ACC112 (cell line): ENCODE measurements around the gene GTF2F1.

Experiments used
- H2AFZ ChIP-seq: fragments of 200-600 bp; sonication (generic); one replicate; pipeline ENCODE4 v1.6.0; 2017; ENCODE audit warnings: antibody characterized with exemption, low read length; ENCODE audit not compliant: unreplicated experiment
- H3K27ac ChIP-seq: fragments of 200-600 bp; sonication (generic); 2 replicates; pipeline ENCODE4 v1.5.1; 2014; ENCODE audit warnings: low read depth, mild to moderate bottlenecking, antibody characterized with exemption, low read length, moderate library complexity
- H3K27me3 ChIP-seq: fragments of 200-600 bp; sonication (generic); 2 replicates; pipeline ENCODE4 v1.6.1; 2014; ENCODE audit warnings: mild to moderate bottlenecking, antibody characterized with exemption, low read length, moderate library complexity, mixed read lengths; ENCODE audit not compliant: insufficient read depth
- H3K36me3 ChIP-seq: fragments of 200-600 bp; sonication (generic); 2 replicates; pipeline ENCODE4 v1.6.1; 2016; ENCODE audit warnings: mild to moderate bottlenecking, antibody characterized with exemption, low read length, moderate library complexity, mixed read lengths; ENCODE audit not compliant: insufficient read depth
- H3K4me1 ChIP-seq: fragments of 200-600 bp; sonication (generic); one replicate; pipeline ENCODE4 v1.6.1; 2016; ENCODE audit warnings: low read length, mixed read lengths; ENCODE audit not compliant: insufficient read depth, unreplicated experiment, control insufficient read depth
- H3K4me3 ChIP-seq: fragments of 200-600 bp; sonication (generic); 2 replicates; pipeline ENCODE4 v1.5.1; 2014; ENCODE audit warnings: mild to moderate bottlenecking, low read depth, low read length
- H3K79me2 ChIP-seq: fragments of 200-600 bp; sonication (generic); one replicate; pipeline ENCODE4 v1.6.0; 2016; ENCODE audit warnings: low read length; ENCODE audit not compliant: control insufficient read depth, unreplicated experiment, insufficient read depth

GTF2F1 gene

DNA sequence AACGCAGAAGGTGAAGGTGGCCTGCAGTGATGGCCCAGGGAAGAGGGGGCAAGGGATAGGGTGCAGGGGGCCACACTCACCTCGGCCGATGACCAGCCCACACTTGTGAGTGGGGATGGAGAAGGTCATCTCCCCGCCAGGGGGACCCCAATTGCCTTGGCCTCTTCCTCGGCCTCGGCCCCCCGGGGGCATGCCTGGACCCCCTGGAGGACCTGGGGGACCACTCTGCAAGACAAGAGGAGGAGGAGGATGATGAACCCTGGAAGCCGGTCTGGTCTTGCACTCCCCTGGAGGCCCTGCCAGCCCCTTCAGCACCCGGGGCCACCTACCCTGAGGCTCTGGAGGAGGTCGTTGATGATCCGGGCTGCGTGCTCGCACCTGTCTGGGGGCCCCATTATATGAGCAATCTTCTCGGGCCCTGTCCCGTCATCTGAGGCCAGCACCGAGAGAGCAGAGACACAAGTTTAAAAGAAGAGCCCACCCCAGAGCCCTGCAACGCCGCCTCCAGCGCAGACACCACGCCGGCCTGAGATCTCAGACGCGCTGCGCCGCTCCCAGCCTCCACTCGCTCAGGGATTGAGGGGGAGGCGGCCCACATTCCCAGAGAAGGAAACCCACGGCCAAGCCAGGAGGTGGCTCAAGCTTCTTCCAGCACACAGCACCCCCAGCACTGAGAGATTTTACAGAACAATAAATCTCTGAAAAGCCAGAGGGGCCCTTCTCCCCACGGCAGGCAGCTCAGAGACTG lies 23.9 kb upstream of the GTF2F1 start:
- no peak overlapping the region for H2AFZ ChIP-seq
- H3K79me2 ChIP-seq, result peaks cover 27% of the 10 kb centered on the region
- H3K27ac ChIP-seq, result no peak overlapping the region
- H3K4me3 ChIP-seq, result no peak overlapping the region
- no peaks in the 10 kb centered on the region for H3K4me1 ChIP-seq
- H3K27me3 ChIP-seq, result no peaks in the 10 kb centered on the region
- H3K36me3 ChIP-seq, result no peaks in the 10 kb centered on the region

DNA sequence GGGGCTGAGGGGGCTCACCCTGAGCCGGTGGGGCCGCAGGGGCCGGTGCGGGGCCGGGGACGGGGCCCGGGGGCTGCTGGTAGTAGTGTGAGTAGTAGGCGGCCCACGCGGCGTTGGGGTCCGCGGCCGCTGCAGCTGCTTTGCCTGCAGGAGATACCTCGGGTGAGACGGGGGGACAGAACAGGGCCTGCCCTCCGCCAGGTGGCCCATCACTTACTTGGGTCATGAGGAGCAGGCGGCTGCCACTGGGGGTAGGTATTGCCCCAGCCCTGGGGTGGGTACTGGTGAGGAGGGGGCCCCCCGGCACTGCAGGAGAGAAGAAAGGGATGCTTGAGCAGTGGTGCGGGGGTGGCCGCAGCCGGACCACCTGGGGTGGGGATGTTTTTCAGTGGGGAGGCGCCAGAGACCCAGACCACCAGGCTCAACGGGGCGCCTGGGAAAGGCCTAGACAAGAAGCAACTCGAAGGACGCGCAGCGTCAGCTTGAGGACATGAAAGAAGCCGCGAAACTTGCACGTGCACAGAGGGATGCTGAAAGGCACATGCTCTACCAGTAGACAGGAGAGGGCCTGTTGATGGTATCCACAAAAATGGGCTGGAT lies 22.7 kb upstream of the GTF2F1 start:
- no peaks in the 10 kb centered on the region for H3K4me1 ChIP-seq
- H3K27ac ChIP-seq, result no peak overlapping the region
- no peak overlapping the region for H3K4me3 ChIP-seq
- H2AFZ ChIP-seq, result no peak overlapping the region
- no peaks in the 10 kb centered on the region for H3K27me3 ChIP-seq
- H3K36me3 ChIP-seq, result no peaks in the 10 kb centered on the region
- peaks cover 16% of the 10 kb centered on the region for H3K79me2 ChIP-seq

DNA sequence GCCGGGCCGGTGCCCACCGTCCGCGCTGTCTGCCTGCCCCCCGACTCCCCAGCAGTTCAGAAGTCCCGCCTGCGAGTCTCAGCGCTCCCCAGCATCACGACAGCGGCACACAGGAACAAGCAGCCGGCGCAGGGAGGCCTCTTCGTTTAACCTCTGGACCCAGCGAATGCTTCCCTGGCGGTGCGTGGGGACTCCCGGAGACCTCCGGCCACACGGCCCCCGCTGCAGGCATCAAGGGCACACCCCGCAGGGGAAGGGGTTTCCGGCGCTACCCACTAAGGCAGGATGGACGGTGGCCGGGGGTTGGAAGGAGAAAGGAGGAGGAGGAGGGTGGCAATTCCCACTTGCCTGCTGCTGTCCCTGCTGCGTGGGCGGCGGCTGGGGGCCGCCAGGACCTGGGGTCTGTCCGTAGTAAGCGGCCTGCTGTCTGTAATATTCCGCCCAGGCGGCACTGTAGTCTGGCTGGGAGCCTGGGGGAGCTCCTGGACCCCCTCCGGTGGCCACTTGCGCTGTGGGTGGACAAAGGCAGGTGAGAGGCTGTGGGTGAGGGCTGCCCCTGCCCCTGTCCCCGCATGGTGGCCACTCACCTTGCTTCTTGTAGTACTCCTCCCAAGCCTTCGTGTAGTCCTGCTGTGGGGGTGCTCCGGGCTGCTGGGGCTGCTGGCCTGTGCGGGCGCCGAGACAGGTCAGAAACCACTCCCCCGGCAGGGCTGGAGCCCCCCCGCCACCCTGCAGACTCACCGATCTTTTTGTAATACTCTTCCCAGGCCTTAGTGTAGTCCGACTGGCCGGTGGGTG lies 22.0 kb upstream of the GTF2F1 start:
- H3K4me3 ChIP-seq, result no peak overlapping the region
- no peaks in the 10 kb centered on the region for H3K4me1 ChIP-seq
- H3K27me3 ChIP-seq, result no peaks in the 10 kb centered on the region
- peaks cover 9% of the 10 kb centered on the region for H3K79me2 ChIP-seq
- H3K27ac ChIP-seq, result no peak overlapping the region
- no peaks in the 10 kb centered on the region for H3K36me3 ChIP-seq
- H2AFZ ChIP-seq, result no peak overlapping the region

GRCh38 chr19:6413721-6414643 lies 21.0 kb upstream of the GTF2F1 start:
- no peak overlapping the region for H2AFZ ChIP-seq
- no peaks in the 10 kb centered on the region for H3K27me3 ChIP-seq
- peaks cover 1% of the 10 kb centered on the region for H3K79me2 ChIP-seq
- no peak overlapping the region for H3K4me3 ChIP-seq
- no peaks in the 10 kb centered on the region for H3K4me1 ChIP-seq
- H3K36me3 ChIP-seq, result no peaks in the 10 kb centered on the region
- H3K27ac ChIP-seq, result no peak overlapping the region

GRCh38 chr19:6413291-6413690 lies 20.3 kb upstream of the GTF2F1 start:
- Histone ChIP-seq H3K4me1 (no peaks in the 10 kb centered on the region), H3K27me3 (no peaks in the 10 kb centered on the region), H3K36me3 (no peaks in the 10 kb centered on the region), H3K79me2 (no peaks in the 10 kb centered on the region), H3K27ac (no peak overlapping the region), H2AFZ (no peak overlapping the region), H3K4me3 (no peak overlapping the region)

GRCh38 chr19:6412447-6413091 lies 19.6 kb upstream of the GTF2F1 start:
- Histone ChIP-seq H3K4me3 (no peak overlapping the region), H3K27me3 (no peaks in the 10 kb centered on the region), H3K4me1 (no peaks in the 10 kb centered on the region), H3K27ac (no peak overlapping the region), H3K36me3 (no peaks in the 10 kb centered on the region), H2AFZ (no peak overlapping the region), H3K79me2 (no peaks in the 10 kb centered on the region)

GRCh38 chr19:6412061-6412446 lies 19.1 kb upstream of the GTF2F1 start:
- Histone ChIP-seq H3K4me3 (no peak overlapping the region), H2AFZ (no peak overlapping the region), H3K4me1 (no peaks in the 10 kb centered on the region), H3K79me2 (no peaks in the 10 kb centered on the region), H3K36me3 (no peaks in the 10 kb centered on the region), H3K27me3 (no peaks in the 10 kb centered on the region), H3K27ac (no peak overlapping the region)

DNA sequence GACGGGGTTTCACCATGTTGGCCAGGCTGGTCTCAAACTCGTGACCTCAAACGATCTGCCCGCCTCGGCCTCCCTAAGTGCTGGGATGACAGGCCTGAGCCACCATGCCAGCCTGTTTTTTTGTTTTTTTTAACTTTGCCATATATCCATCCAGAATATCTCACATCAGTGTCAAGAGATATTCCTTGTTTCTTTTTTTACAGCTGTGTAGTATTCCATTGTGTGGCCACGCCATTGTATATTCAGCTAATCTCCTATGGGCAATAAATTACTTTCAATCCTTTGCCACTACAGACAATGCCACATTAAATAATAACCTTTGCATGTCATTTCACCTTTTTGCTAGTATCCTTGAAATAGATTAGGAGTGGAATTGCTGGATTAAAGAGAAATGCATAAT lies 16.4 kb upstream of the GTF2F1 start:
- Histone ChIP-seq H3K36me3 (no peaks in the 10 kb centered on the region), H3K79me2 (no peaks in the 10 kb centered on the region), H2AFZ (no peak overlapping the region), H3K27ac (no peak overlapping the region), H3K4me3 (no peak overlapping the region), H3K4me1 (no peaks in the 10 kb centered on the region), H3K27me3 (no peaks in the 10 kb centered on the region)

GRCh38 chr19:6406401-6406800 lies 13.4 kb upstream of the GTF2F1 start:
- Histone ChIP-seq H3K36me3 (no peaks in the 10 kb centered on the region), H3K4me3 (no peak overlapping the region), H3K4me1 (no peaks in the 10 kb centered on the region), H3K27ac (no peak overlapping the region), H2AFZ (no peak overlapping the region), H3K27me3 (no peaks in the 10 kb centered on the region), H3K79me2 (no peaks in the 10 kb centered on the region)
